ENCODE results near the gene ASTN2.
A peak's percentile ranks its signal among the peaks of the same experiment; 100 is the strongest.

Gene ASTN2

GRCh38 chr9:117303643-117304230 is 111.1 kb downstream of the ASTN2 start:
- DNase-seq (ENCODE audit: low spot score), result no peak

GRCh38 chr9:117302487-117302886 is 112.4 kb downstream of the ASTN2 start:
- DNase-seq (ENCODE audit: low spot score), result no peak

- no peak for DNase-seq (ENCODE audit: low spot score)
These were observed 114.3 kb downstream of the ASTN2 start for GRCh38 chr9:117300371-117301110.

GRCh38 chr9:117296453-117296852 is 118.4 kb downstream of the ASTN2 start:
- no peak for DNase-seq (ENCODE audit: low spot score)

- no peak for DNase-seq (ENCODE audit: low spot score)
These were observed 121.4 kb downstream of the ASTN2 start for GRCh38 chr9:117293206-117294114.

GRCh38 chr9:117290856-117291622 is 123.8 kb downstream of the ASTN2 start:
- DNase-seq (ENCODE audit: low spot score), result no peak

GRCh38 chr9:117290306-117290840 is 124.5 kb downstream of the ASTN2 start:
- DNase-seq (ENCODE audit: low spot score), result no peak

GRCh38 chr9:117286245-117286644 is 128.6 kb downstream of the ASTN2 start:
- no peak for DNase-seq (ENCODE audit: low spot score)

GRCh38 chr9:117284414-117284813 is 130.4 kb downstream of the ASTN2 start:
- DNase-seq (ENCODE audit: low spot score), result no peak

- no peak for DNase-seq (ENCODE audit: low spot score)
These were observed 132.3 kb downstream of the ASTN2 start for GRCh38 chr9:117282541-117282940.

- DNase-seq (ENCODE audit: low spot score), result no peak
These were observed 136.3 kb downstream of the ASTN2 start for GRCh38 chr9:117278471-117279035.

- no peak for DNase-seq (ENCODE audit: low spot score)
These were observed 136.8 kb downstream of the ASTN2 start for GRCh38 chr9:117278020-117278419.

GRCh38 chr9:117276444-117276843 is 138.4 kb downstream of the ASTN2 start:
- no peak for DNase-seq (ENCODE audit: low spot score)

GRCh38 chr9:117273612-117274011 is 141.2 kb downstream of the ASTN2 start:
- DNase-seq (ENCODE audit: low spot score), result no peak

- no peak for DNase-seq (ENCODE audit: low spot score)
These were observed 145.9 kb downstream of the ASTN2 start for GRCh38 chr9:117268847-117269446.

GRCh38 chr9:117266855-117267497 is 147.9 kb downstream of the ASTN2 start:
- DNase-seq (ENCODE audit: low spot score), result no peak

- DNase-seq (ENCODE audit: low spot score), result no peak
These were observed 149.6 kb downstream of the ASTN2 start for GRCh38 chr9:117265253-117265652.

- DNase-seq (ENCODE audit: low spot score), result peak; percentile 4
These were observed 156.5 kb downstream of the ASTN2 start for GRCh38 chr9:117258184-117258866.

- DNase-seq (ENCODE audit: low spot score), result no peak
These were observed 161.6 kb downstream of the ASTN2 start for GRCh38 chr9:117253261-117253660.

Measured in RKO (cell line).